Activated CD8-positive, alpha-beta memory T cell treated with anti-CD3 and anti-CD28 coated beads for 4 hours (primary cell): ENCODE results near the gene ADAP1.

Experiments
- DNase-seq, 2 donors: peaks; one replicate each; pipeline ENCODE4 v3.0.0-alpha.2; 2020; ENCODE audit warnings: low read depth in 2 of 2

The ADAP1 gene

GRCh38 chr7:988963-989529 lies 34.6 kb upstream of the ADAP1 start:
- no peak for DNase-seq

GRCh38 chr7:988426-988911 lies 34.0 kb upstream of the ADAP1 start:
- DNase-seq, result no peak

DNA sequence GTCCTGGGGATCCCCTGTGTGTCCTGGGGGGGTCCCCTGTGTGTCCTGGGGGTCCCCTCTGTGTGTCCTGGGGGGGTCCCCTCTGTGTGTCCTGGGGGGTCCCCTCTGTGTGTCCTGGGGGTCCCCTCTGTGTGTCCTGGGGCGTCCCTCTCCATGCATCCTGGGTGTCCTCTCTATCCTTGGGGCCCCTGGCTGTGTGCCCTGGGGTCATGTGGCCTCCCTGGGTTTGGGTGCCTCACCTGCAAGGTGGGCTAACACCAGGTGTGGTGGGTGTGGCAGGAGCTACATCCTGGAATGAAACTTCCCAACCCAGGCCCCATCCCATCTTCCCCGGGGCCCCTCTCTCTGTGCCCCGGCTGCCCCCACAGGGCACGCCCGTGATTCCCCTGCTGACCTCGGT lies 33.4 kb upstream of the ADAP1 start:
- no peak for DNase-seq

DNA sequence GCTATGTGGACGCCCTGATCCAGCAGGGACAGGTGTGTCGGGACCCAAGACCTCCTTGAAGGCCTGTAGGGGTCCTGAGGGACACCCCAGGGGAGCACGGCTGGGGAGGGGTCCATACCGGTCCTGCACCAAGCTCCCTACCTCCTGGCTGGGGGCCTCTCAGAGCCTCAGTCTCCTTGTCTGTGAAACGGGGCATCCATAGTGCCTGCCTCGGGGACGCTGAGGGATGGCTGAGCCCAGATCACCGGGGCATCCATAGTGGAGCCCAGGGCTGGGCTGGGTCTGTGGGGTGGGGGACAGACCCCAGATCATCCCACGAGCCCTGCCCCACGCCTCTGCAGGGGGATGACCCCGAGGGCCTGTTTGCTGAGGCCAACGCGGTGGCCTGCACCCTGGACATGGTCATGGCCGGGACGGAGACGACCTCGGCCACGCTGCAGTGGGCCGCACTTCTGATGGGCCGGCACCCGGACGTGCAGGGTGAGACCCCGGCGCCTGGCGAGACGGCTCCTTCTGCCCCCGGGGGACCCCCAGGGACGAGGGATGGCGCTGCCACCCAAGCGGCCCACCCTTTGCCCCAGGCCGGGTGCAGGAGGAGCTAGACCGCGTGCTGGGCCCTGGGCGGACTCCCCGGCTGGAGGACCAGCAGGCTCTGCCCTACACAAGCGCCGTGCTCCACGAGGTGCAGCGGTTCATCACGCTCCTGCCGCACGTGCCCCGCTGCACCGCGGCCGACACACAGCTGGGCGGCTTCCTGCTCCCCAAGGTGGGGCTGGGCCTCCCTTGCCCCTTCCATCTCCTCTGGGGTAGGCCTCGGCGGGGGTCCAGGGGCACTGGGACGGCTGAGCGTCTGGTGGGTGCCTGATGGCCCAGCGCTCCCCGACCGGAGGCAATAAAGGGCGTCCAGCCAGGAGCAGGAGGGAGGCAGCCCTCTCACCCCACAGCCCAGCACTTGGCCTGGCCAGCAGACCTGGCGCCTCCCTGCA lies 32.6 kb upstream of the ADAP1 start:
- DNase-seq, result no peak

- no peak for DNase-seq
Measured at GRCh38 chr7:985915-986741, 31.6 kb upstream of the ADAP1 start.

GRCh38 chr7:985127-985416 lies 30.6 kb upstream of the ADAP1 start:
- no peak for DNase-seq

DNA sequence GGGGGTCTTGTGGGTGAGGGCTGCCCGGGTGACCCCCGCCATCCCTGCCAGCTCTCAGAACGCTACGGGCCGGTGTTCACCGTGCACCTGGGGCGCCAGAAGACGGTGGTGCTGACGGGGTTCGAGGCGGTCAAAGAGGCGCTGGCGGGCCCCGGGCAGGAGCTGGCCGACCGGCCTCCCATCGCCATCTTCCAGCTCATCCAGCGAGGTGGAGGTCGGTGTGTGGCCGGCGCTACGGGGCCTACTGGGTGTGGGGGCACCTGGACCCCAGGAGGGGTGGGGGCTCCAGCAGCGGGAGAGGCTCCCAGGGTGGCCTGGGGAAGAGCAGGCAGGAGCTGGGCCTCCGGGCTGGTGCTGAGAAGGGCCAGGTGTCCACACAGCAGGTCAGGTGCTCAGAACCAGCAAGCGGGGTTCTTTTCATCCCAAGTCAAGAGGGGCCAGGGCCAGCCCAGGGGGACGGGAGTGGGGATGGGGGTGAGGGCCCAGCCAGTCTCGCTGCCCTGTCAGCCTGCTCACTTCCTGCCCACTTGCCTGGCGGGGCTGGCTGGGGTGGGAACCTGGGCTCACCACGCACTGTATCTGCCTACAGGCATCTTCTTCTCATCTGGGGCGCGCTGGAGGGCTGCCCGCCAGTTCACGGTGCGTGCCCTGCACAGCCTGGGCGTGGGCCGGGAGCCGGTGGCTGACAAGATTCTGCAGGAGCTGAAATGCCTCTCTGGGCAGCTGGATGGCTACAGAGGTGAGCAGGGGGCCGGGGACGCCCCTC lies 30.1 kb upstream of the ADAP1 start:
- DNase-seq, result no peak

- no peak for DNase-seq
Measured at GRCh38 chr7:983616-984071, 29.2 kb upstream of the ADAP1 start.

- DNase-seq, result no peak
Measured at GRCh38 chr7:983004-983615, 28.6 kb upstream of the ADAP1 start, which contains the start of gene CYP2W1. CYP2W1 (plus strand) TSS chr7:983181; CDS start chr7:983212, 31 bp downstream.

- no peak for DNase-seq
Measured at GRCh38 chr7:982511-983003, 28.1 kb upstream of the ADAP1 start.

GRCh38 chr7:981793-982510 lies 27.5 kb upstream of the ADAP1 start:
- DNase-seq, result no peak

DNA sequence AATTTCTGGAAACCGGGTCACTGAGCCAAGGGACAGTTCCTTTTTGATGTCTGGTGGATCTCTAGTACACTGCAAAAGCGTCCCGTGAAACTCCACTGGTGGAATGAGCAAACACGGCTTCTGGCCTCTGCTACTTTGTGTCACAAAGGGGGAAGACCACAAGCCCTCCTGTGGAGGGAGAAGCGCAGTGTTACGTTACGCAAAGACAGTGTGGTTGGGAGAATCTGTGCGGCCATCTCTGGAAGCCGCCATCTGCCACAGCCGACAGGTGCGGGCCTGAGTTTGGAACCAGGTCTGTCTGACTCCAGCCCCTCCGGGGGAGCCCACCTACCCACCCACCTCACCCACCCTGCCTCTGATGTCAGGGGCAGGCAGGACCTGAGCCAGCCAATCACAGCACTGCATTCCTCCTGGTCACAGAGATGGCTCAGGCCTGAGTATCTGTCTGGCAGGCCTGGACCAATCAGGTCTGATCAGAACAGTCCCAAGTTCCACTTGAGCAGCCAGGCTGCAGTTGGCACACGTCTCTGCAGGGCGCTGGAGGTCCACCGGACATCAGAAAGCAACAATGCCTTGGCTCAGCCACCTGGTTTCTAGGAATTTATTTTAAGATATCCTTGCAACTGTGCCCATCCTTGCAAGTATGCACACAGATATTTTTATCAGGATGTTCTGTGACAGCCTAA lies 25.5 kb upstream of the ADAP1 start:
- DNase-seq, result no peak

DNA sequence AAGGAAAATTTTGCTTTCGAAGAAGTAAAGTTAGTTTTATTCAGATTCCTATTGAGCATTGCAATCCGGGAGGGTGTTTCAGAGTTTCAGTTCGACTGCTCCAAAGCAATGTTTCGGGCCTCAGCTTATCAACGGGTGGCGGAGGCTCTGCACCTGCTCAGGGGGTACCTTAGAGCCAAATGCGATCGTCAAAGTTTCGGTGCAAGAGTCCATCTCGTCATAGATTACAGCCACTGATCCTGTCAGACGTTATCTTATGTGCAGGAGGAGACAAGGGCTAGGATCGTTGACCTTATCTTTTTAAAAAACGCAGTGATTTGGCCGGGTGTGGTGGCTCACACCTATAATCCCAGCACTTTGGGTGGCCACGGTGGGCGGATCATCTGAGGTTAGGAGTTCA lies 24.7 kb upstream of the ADAP1 start:
- DNase-seq, result no peak

DNA sequence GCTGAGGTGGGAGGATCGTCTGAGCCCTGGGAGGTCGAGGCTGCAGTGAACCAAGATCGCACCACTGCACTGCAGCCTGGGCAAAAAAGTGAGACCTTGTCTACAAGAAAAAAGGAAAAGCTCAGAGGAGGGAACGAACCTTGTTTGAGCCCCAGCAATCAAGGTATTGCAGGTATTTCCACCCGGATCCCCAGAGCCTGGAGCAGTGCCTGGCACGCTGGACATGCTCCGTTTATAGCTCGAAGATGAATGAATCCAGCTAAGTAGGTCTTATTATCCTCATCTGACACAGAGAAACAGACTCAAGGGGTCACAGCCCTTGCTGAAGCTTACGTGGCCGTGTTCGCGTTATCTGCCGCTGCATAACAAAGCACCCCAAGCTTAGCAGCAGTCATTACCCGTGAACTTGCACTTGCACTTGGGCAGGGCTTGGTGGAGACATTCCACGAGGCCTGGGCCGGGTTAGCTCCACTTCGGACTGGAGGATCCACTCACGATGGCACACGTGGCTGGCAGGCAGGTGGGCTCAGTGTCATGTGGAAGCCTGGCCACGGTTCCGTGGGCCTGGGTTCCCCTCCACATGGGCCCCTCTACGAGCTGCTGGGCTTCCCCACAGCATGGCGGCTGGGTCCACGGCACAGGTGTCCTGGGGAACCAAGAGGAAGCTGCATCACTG lies 24.1 kb upstream of the ADAP1 start:
- no peak for DNase-seq

DNA sequence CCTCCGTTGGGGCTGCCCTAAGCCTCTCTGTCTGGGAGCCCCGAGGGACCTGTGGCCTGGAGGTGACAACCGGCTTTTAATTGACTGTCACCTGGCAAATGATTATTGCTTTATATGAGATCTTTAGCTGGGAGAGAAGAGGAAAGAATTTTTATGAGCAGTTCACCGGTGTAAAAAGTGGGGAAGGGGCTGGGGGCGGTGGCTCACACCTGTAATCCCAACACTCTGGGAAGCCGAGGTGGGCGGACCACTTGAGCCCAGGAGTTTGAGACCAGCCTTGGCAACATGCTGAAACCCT lies 23.5 kb upstream of the ADAP1 start:
- DNase-seq, result no peak

- no peak for DNase-seq
Measured at GRCh38 chr7:977326-978048, 23.0 kb upstream of the ADAP1 start.

DNA sequence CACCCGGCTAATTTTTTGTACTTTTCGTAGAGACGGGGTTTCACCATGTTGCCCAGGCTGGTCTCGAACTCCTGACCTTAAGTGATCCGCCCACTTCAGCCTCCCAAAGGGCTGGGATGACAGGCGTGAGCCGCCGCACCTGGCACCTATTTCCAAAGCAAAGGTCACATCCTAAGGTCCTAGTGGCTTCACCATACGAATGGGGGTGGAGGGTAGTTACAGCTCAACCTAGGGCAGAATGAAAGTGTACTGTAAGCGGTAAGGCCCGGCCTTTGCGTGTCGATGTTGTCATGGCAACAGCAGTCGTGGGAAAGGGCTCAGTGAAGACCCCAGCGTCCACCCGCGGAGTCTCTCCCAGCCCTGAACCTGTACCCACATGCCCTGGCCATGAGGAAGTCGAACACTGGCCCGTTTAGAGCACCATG lies 22.4 kb upstream of the ADAP1 start:
- no peak for DNase-seq

DNA sequence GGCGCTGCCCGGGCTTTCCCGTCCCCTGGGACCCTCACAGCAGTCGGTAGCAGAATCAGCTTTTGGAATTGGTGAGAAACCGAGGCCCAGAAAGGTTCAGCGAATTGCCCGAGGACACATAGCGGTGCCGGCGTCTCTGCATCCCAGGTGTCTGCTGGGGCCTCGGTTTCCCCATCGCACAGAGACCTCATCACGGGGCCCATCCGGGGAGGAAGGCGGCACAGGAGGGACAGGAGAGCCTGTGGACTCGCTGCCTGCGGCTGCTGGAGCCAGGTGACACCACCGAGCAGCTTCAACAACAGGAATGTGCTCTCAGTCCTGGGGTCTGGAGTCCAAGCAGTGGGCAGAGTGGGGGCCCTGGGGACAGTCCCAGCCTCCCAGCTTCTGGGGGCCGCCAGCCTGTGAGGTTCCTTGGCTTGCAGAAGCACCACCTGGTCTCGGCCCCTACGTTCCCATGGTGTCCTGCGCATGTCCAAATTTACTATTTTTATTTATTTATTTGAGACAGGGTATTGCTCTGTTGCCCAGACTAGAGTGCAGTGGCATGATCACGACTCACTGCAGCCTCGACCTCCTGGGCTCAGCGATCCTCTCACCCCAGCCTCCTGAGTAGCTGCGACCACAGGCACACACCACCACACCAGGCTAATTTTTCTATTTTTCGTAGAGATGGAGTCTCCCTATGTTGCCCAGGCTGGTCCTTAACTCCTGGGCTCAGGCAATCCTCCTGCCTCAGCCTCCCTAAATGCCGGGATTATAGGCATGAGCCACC lies 21.4 kb upstream of the ADAP1 start:
- no peak for DNase-seq
